Endothelial cell of umbilical vein (primary cell): ENCODE data around the gene COLEC11.

Experiments
- POLR2A ChIP-seq: IDR thresholded peaks from 2 replicates; pipeline ENCODE4 v1.6.1; 2012; ENCODE audit warnings: low read depth, mild to moderate bottlenecking, control low read depth, low read length
- TF ChIP-seq, protein P1 (sequence below), 2 donors: IDR thresholded peaks; 1 replicate in 1 of 2; 2 replicates in 1 of 2; pipeline ENCODE4 v1.5.1; 2011; ENCODE audit warnings: low read length in 2 of 2, mild to moderate bottlenecking in 2 of 2, moderate library complexity in 2 of 2, control low read depth in 1 of 2, inconsistent platforms in 1 of 2, low read depth in 1 of 2; ENCODE audit not compliant: insufficient read depth in 1 of 2; ENCODE audit errors: extremely low read depth in 1 of 2

DNA sequence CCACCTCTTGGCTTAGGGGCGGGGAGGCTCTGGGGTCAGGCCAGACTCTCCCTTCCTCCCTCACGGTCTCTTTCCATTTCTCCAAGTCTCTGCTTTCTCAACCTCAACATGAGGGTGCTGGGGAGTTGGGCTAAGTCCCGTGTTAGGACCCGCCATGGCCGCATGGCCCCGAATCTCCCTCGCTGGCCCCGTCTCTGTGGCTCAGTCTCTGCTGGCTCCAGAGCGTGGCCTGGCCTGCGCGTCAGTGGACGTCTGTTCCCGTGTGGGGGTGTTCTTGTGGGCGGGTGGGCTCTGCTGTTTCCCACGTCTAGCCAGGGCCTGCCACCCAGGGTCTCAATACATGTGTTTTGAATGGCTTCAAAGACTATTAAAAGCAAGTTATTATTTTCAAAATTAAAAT, 75.5 kb downstream of the COLEC11 start:
- TF ChIP-seq, protein P1, sequence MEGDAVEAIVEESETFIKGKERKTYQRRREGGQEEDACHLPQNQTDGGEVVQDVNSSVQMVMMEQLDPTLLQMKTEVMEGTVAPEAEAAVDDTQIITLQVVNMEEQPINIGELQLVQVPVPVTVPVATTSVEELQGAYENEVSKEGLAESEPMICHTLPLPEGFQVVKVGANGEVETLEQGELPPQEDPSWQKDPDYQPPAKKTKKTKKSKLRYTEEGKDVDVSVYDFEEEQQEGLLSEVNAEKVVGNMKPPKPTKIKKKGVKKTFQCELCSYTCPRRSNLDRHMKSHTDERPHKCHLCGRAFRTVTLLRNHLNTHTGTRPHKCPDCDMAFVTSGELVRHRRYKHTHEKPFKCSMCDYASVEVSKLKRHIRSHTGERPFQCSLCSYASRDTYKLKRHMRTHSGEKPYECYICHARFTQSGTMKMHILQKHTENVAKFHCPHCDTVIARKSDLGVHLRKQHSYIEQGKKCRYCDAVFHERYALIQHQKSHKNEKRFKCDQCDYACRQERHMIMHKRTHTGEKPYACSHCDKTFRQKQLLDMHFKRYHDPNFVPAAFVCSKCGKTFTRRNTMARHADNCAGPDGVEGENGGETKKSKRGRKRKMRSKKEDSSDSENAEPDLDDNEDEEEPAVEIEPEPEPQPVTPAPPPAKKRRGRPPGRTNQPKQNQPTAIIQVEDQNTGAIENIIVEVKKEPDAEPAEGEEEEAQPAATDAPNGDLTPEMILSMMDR (IDR thresholded peaks at IDR 0.05; ENCODE audit: extremely low read depth in 1 of 2, insufficient read depth in 1 of 2, low read depth in 1 of 2, low read length in 2 of 2): no peak
- TF ChIP-seq POLR2A: no peak
